ENCODE data around the gene FARSA.
"Not testable (repeated sequence)": the region's sequence is repeated elsewhere in the genome, so short reads cannot be mapped to it uniquely, and the experiment has no call there.

Gene FARSA

GRCh38 chr19:12937927-12938778, 4.6 kb upstream of the FARSA start, which contains the start of gene CALR:
TSS of gene CALR (plus strand) at chr19:12938609. CDS start at chr19:12938680, 71 bp downstream.
- Mint-ChIP-seq H3K4me3 (peak within 1 kb of the TSS; percentile 99), H3K9me3 (no peaks in the 10 kb centered on the region), H3K27me3 (no peaks in the 10 kb centered on the region), H3K36me3 (peaks cover 46% of the 10 kb centered on the region), H3K4me1 (peaks cover 71% of the 10 kb centered on the region), H3K27ac (peak within 1 kb of the TSS; percentile 96)
- peak; percentile 100 for DNase-seq
- CTCF ChIA-PET = interaction anchor here (0.8 to 1.5 kb wide), 3 partner anchors 27 to 53 kb away, joined by 3 to 6 read pairs (median 3); partner anchors contain the start of gene GCDH

GRCh38 chr19:12937093-12937926, 3.8 kb upstream of the FARSA start:
- H3K27me3 Mint-ChIP-seq = no peaks in the 10 kb centered on the region
- H3K36me3 Mint-ChIP-seq = peaks cover 48% of the 10 kb centered on the region
- no peaks in the 10 kb centered on the region for H3K9me3 Mint-ChIP-seq
- CTCF ChIA-PET = interaction anchor here (0.8 to 1.5 kb wide), 3 partner anchors 28 to 52 kb away, joined by 3 to 6 read pairs (median 3); partner anchors contain the start of gene GCDH
- H3K27ac Mint-ChIP-seq = peak overlapping the region; percentile 96
- peaks cover 73% of the 10 kb centered on the region for H3K4me1 Mint-ChIP-seq
- H3K4me3 Mint-ChIP-seq = peak overlapping the region; percentile 99
- DNase-seq = peak; percentile 52

GRCh38 chr19:12936582-12936981, 3.1 kb upstream of the FARSA start:
- Mint-ChIP-seq H3K9me3 (no peaks in the 10 kb centered on the region), H3K4me1 (peaks cover 72% of the 10 kb centered on the region), H3K4me3 (peak overlapping the region; percentile 6), H3K36me3 (peaks cover 45% of the 10 kb centered on the region), H3K27ac (peak overlapping the region; percentile 96), H3K27me3 (no peaks in the 10 kb centered on the region)
- peak; percentile 41 for DNase-seq
- CTCF ChIA-PET = no interaction called here

GRCh38 chr19:12935071-12935470, 1.6 kb upstream of the FARSA start:
- CTCF ChIA-PET = interaction anchor here (0.9 kb wide), 1 partner anchor 170 kb away, joined by 3 read pairs; no protein-coding TSS in a partner anchor
- DNase-seq = no peak
- Mint-ChIP-seq H3K27me3 (no peaks in the 10 kb centered on the region), H3K27ac (no peak overlapping the region), H3K4me1 (peaks cover 59% of the 10 kb centered on the region), H3K9me3 (no peaks in the 10 kb centered on the region), H3K36me3 (peaks cover 36% of the 10 kb centered on the region), H3K4me3 (no peak overlapping the region)

- H3K27ac Mint-ChIP-seq = peak overlapping the region; percentile 89
- peak overlapping the region; percentile 93 for H3K4me3 Mint-ChIP-seq
- peaks cover 35% of the 10 kb centered on the region for H3K36me3 Mint-ChIP-seq
- H3K4me1 Mint-ChIP-seq = peaks cover 46% of the 10 kb centered on the region
- CTCF ChIA-PET = interaction anchor here (0.7 to 1.8 kb wide), 4 partner anchors 19 to 47 kb away, joined by 3 to 7 read pairs (median 4); partner anchors contain the start of gene GADD45GIP1
- peak; percentile 41 for DNase-seq
- no peaks in the 10 kb centered on the region for H3K27me3 Mint-ChIP-seq
- H3K9me3 Mint-ChIP-seq = no peaks in the 10 kb centered on the region
Measured at GRCh38 chr19:12932392-12933286, 872 bp downstream of the FARSA start.

- H3K36me3 Mint-ChIP-seq = peaks cover 49% of the 10 kb centered on the region
Measured at GRCh38 chr19:12930002-12930645, 3.4 kb downstream of the FARSA start.

GRCh38 chr19:12924621-12925310, 8.7 kb downstream of the FARSA start:
- peaks cover 57% of the 10 kb centered on the region for H3K36me3 Mint-ChIP-seq

More at GRCh38 chr19:12930002-12930645, 3.4 kb downstream of the FARSA start:
- Mint-ChIP-seq H3K27me3 (no peaks in the 10 kb centered on the region), H3K9me3 (no peaks in the 10 kb centered on the region), H3K27ac (no peak overlapping the region), H3K4me3 (no peak overlapping the region), H3K4me1 (peaks cover 27% of the 10 kb centered on the region)
- CTCF ChIA-PET = interaction anchor here (0.6 to 1.8 kb wide), 2 partner anchors 33 to 164 kb away, joined by 3 to 4 read pairs; no protein-coding TSS in a partner anchor
- no peak for DNase-seq

GRCh38 chr19:12922959-12923358, 10.6 kb downstream of the FARSA start:
- Mint-ChIP-seq H3K36me3 (peaks cover 46% of the 10 kb centered on the region), H3K27me3 (peaks cover 6% of the 10 kb centered on the region), H3K4me3 (no peak overlapping the region), H3K27ac (no peak overlapping the region), H3K9me3 (peaks cover 4% of the 10 kb centered on the region), H3K4me1 (peaks cover 16% of the 10 kb centered on the region)
- no peak for DNase-seq
- CTCF ChIA-PET = no interaction called here

More at GRCh38 chr19:12924621-12925310, 8.7 kb downstream of the FARSA start:
- DNase-seq = no peak
- CTCF ChIA-PET = interaction anchor here (1.6 kb wide), 1 partner anchor 40 kb away, joined by 4 read pairs; no protein-coding TSS in a partner anchor
- Mint-ChIP-seq H3K27ac (no peak overlapping the region), H3K4me1 (peaks cover 5% of the 10 kb centered on the region), H3K27me3 (no peaks in the 10 kb centered on the region), H3K4me3 (no peak overlapping the region), H3K9me3 (no peaks in the 10 kb centered on the region)

- H3K9me3 Mint-ChIP-seq = peaks cover 4% of the 10 kb centered on the region
- H3K4me1 Mint-ChIP-seq = peaks cover 20% of the 10 kb centered on the region
- H3K36me3 Mint-ChIP-seq = peaks cover 35% of the 10 kb centered on the region
- DNase-seq = no peak
- peak overlapping the region; percentile 69 for H3K27ac Mint-ChIP-seq
- H3K4me3 Mint-ChIP-seq = no peak overlapping the region
- peaks cover 6% of the 10 kb centered on the region for H3K27me3 Mint-ChIP-seq
- CTCF ChIA-PET = interaction anchor here (0.7 to 1.3 kb wide), 2 partner anchors 36 to 44 kb away, joined by 3 to 4 read pairs; no protein-coding TSS in a partner anchor
Measured at GRCh38 chr19:12921047-12921446, 12.5 kb downstream of the FARSA start.

- H3K27ac Mint-ChIP-seq = peak overlapping the region; percentile 92
- H3K4me3 Mint-ChIP-seq = peak overlapping the region; percentile 76
- H3K9me3 Mint-ChIP-seq = peaks cover 4% of the 10 kb centered on the region
- DNase-seq = no peak
- H3K4me1 Mint-ChIP-seq = peaks cover 43% of the 10 kb centered on the region
- peaks cover 16% of the 10 kb centered on the region for H3K36me3 Mint-ChIP-seq
- H3K27me3 Mint-ChIP-seq = peaks cover 6% of the 10 kb centered on the region
- CTCF ChIA-PET = no interaction called here
Measured at GRCh38 chr19:12918253-12918652, 15.3 kb downstream of the FARSA start.

GRCh38 chr19:12915860-12916259, 17.7 kb downstream of the FARSA start:
- CTCF ChIA-PET = interaction anchor here (2.3 kb wide), 1 partner anchor 30 kb away, joined by 9 read pairs; no protein-coding TSS in a partner anchor
- Mint-ChIP-seq H3K27ac (peak overlapping the region; percentile 75), H3K4me1 (peaks cover 46% of the 10 kb centered on the region)
- not testable (repeated sequence) for H3K9me3 Mint-ChIP-seq, H3K27me3 Mint-ChIP-seq, H3K36me3 Mint-ChIP-seq, H3K4me3 Mint-ChIP-seq, DNase-seq

Measured in activated naive CD4-positive, alpha-beta T cell treated with anti-CD3 and anti-CD28 coated beads, Interleukin-2, amount 10 ng/mL, durations not matched to agents 7 days and 5 days (primary cell).